Measurements from ENCODE around the gene CITED2. TPM values are rescaled to one million over a fixed set of nuclear protein-coding genes. Genes with fewer than 3 reads are reported as not detected.

Gene CITED2
- total and polyA plus RNA-seq, 2 experiments from 2014 or later, result 26.6 to 76.9 TPM

GRCh38 chr6:139330306-139330705, 44.1 kb downstream of the CITED2 start:
- Histone ChIP-seq H4K20me1 (replicated peaks; ENCODE audit: insufficient read depth) (no peaks in the 10 kb centered on the region), H3K36me3 (ENCODE audit: insufficient read depth) (no peaks in the 10 kb centered on the region), H2AFZ (no peak overlapping the region), H3F3A (replicated peaks; ENCODE audit: low read depth) (no peaks in the 10 kb centered on the region), H3K4me3 (no peak overlapping the region), H3K27me3 (ENCODE audit: insufficient read depth) (no peaks in the 10 kb centered on the region), H3K27ac (ENCODE audit: low read depth) (no peak overlapping the region), H3K79me2 (replicated peaks; ENCODE audit: insufficient read depth) (no peaks in the 10 kb centered on the region), H3K9me2 (ENCODE audit: insufficient read depth) (peaks cover 3% of the 10 kb centered on the region; the same call in 1 of the 2 replicates), H3K4me2 (no peak overlapping the region), H3K4me1 (ENCODE audit: insufficient read depth) (no peaks in the 10 kb centered on the region)
- no peaks in the 10 kb centered on the region; the same call in 2 of the 3 replicates for H3K36me3 Mint-ChIP-seq (ENCODE audit: low read depth)
- ATAC-seq (no peak), DNase-seq (ENCODE audit: low spot score) (no peak)
- H3K4me3 Mint-ChIP-seq, result no peak overlapping the region
- no peak overlapping the region for H3K27ac Mint-ChIP-seq
- TF ChIP-seq ZNF331 (CRISPR knock-in tag; IDR thresholded peaks at IDR 0.05; ENCODE audit: low read depth) (no peak), ZNF462 (CRISPR knock-in tag; IDR thresholded peaks at IDR 0.05) (no peak), POLR2AphosphoS5 (IDR thresholded peaks at IDR 0.05; ENCODE audit: low read depth) (no peak), EZH2phosphoT487 (IDR thresholded peaks at IDR 0.05; ENCODE audit: unreplicated experiment) (no peak), CTCF (conservative IDR thresholded peaks at IDR 0.05; ENCODE audit: low read depth in 2 of 2) (no peak), STAT1 (IDR thresholded peaks at IDR 0.05; ENCODE audit: unreplicated experiment) (no peak), EZH2 (IDR thresholded peaks at IDR 0.05; ENCODE audit: low read depth, unreplicated experiment) (no peak), ETS1 (IDR thresholded peaks at IDR 0.05) (no peak), NANOG (IDR thresholded peaks at IDR 0.05; ENCODE audit: borderline replicate concordance) (no peak), CREB1 (CRISPR knock-in tag; IDR thresholded peaks at IDR 0.05; ENCODE audit: low read depth) (no peak), ZNF114 (CRISPR knock-in tag; IDR thresholded peaks at IDR 0.05) (no peak)
- H3K9me3 Mint-ChIP-seq, result no peaks in the 10 kb centered on the region; the same call in 2 of the 3 replicates
- peaks cover 4% of the 10 kb centered on the region for H3K27me3 Mint-ChIP-seq (ENCODE audit: insufficient read depth, low read depth, poor library complexity)
- peaks cover 2% of the 10 kb centered on the region; the same call in 1 of the 3 replicates for H3K4me1 Mint-ChIP-seq
